SU-DHL-6 (cell line): ENCODE results near the gene SNED1.

ENCODE experiments used
- H2AFZ ChIP-seq: fragments of 200-600 bp; sonication (generic); 2 replicates; pipeline ENCODE4 v1.6.1; 2014; ENCODE audit warnings: low read depth, mild to moderate bottlenecking, moderate library complexity, mixed read lengths, antibody characterized with exemption, low read length; ENCODE audit not compliant: severe bottlenecking
- H3F3A ChIP-seq: fragments of 200-600 bp; shearing (Covaris generic); 2 replicates; pipeline ENCODE4 v1.6.0; 2016; ENCODE audit warnings: antibody characterized with exemption, mild to moderate bottlenecking; ENCODE audit not compliant: insufficient read depth
- H3K27ac ChIP-seq: fragments of 200-600 bp; sonication (generic); 2 replicates; pipeline ENCODE4 v1.5.1; 2016; ENCODE audit warnings: low read depth, mild to moderate bottlenecking, low read length, moderate library complexity, mixed read lengths
- H3K27me3 ChIP-seq: fragments of 200-600 bp; sonication (generic), shearing (Covaris generic); 2 replicates; pipeline ENCODE4 v1.6.0; 2014; ENCODE audit warnings: mild to moderate bottlenecking, low read length
- H3K36me3 ChIP-seq: fragments of 200-600 bp; sonication (generic); 2 replicates; pipeline ENCODE4 v1.6.1; 2014; ENCODE audit warnings: mild to moderate bottlenecking, low read length, mixed read lengths
- H3K4me2 ChIP-seq: fragments of 300-600, 200-600 bp; shearing (Covaris generic), sonication (generic); 2 replicates; pipeline ENCODE4 v1.6.0; 2014; ENCODE audit warnings: low read length, low read depth, mild to moderate bottlenecking; ENCODE audit not compliant: poor library complexity, severe bottlenecking
- H3K4me3 ChIP-seq: fragments of 200-600 bp; sonication (generic); 2 replicates; pipeline ENCODE4 v1.5.1; 2014; ENCODE audit warnings: antibody characterized with exemption, low read length, mild to moderate bottlenecking, mixed read lengths; ENCODE audit not compliant: insufficient read depth, poor library complexity, severe bottlenecking
- H3K79me2 ChIP-seq: fragments of 200-600 bp; sonication (generic); 2 replicates; pipeline ENCODE4 v1.6.1; 2014; ENCODE audit warnings: mild to moderate bottlenecking, low read length, moderate library complexity; ENCODE audit not compliant: insufficient read depth
- H3K9ac ChIP-seq: fragments of 200-600 bp; sonication (generic); 2 replicates; pipeline ENCODE4 v1.7.0; 2014; ENCODE audit warnings: mild to moderate bottlenecking, low read length
- H3K9me2 ChIP-seq: fragments of 200-600 bp; sonication (generic); replicated peaks from 2 replicates; pipeline ENCODE4 v1.6.1; 2014; ENCODE audit warnings: low read length; ENCODE audit not compliant: insufficient read depth
- H3K9me3 ChIP-seq: fragments of 200-600 bp; sonication (generic); 2 replicates; pipeline ENCODE4 v1.6.1; 2014; ENCODE audit warnings: low read length, mixed read lengths; ENCODE audit not compliant: insufficient read depth
- H4K20me1 ChIP-seq: fragments of 200-600 bp; sonication (generic); 2 replicates; pipeline ENCODE4 v1.6.1; 2014; ENCODE audit warnings: low read depth, mild to moderate bottlenecking, antibody characterized with exemption, low read length, moderate library complexity, mixed read lengths
- EZH2phosphoT487 ChIP-seq: fragments of 200-600 bp; sonication (generic), shearing (Covaris generic); conservative IDR thresholded peaks from 2 replicates; pipeline ENCODE4 v1.6.1; 2018; ENCODE audit warnings: mild to moderate bottlenecking, antibody characterized with exemption, low read length, moderate library complexity, mixed read lengths
- TF ChIP-seq, protein P1 (sequence below): fragments of 200-600 bp; sonication (generic); IDR thresholded peaks from one replicate; pipeline ENCODE4 v1.5.1; 2017; ENCODE audit warnings: antibody characterized with exemption, mild to moderate bottlenecking, low read length, moderate library complexity; ENCODE audit not compliant: insufficient read depth, poor library complexity, severe bottlenecking

The SNED1 gene

DNA sequence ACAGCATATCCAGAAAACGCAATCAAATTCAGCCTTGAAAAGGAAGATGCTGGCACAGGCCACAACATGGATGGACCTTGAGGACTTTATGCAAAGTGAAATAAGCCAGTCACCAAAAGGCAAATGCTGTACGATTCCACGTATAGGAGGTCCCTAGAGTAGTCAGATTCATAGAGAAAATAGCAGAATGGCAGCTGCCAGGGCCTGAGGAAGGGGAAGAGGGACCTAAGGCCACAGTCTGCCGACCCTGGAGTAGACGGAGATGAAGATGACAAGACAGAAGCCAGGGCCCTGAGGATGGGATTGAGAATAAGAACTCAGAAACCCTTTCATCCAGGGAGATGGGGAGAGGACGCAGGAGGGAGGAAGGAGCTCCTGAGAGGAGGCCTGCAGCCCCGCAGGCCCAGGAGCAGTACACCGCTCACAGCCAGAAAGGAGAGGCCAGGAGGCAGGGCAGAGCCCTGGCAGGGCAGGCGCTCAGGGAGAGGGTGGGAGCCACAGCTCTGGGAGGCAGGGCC, 111.7 kb downstream of the SNED1 start:
- H3K4me3 ChIP-seq, result no peak overlapping the region
- H3K4me2 ChIP-seq, result no peak overlapping the region
- no peak overlapping the region for H2AFZ ChIP-seq
- H3F3A ChIP-seq, result no peaks in the 10 kb centered on the region; the same call in 1 of the 2 replicates
- H3K9me2 ChIP-seq, result no peaks in the 10 kb centered on the region
- peaks cover 3% of the 10 kb centered on the region; the same call in 1 of the 2 replicates for H3K36me3 ChIP-seq
- no peaks in the 10 kb centered on the region for H4K20me1 ChIP-seq
- H3K79me2 ChIP-seq, result no peaks in the 10 kb centered on the region
- no peaks in the 10 kb centered on the region for H3K9me3 ChIP-seq
- no peaks in the 10 kb centered on the region for H3K27me3 ChIP-seq
- no peak overlapping the region for H3K9ac ChIP-seq
- no peak overlapping the region for H3K27ac ChIP-seq
- TF ChIP-seq, protein P1, sequence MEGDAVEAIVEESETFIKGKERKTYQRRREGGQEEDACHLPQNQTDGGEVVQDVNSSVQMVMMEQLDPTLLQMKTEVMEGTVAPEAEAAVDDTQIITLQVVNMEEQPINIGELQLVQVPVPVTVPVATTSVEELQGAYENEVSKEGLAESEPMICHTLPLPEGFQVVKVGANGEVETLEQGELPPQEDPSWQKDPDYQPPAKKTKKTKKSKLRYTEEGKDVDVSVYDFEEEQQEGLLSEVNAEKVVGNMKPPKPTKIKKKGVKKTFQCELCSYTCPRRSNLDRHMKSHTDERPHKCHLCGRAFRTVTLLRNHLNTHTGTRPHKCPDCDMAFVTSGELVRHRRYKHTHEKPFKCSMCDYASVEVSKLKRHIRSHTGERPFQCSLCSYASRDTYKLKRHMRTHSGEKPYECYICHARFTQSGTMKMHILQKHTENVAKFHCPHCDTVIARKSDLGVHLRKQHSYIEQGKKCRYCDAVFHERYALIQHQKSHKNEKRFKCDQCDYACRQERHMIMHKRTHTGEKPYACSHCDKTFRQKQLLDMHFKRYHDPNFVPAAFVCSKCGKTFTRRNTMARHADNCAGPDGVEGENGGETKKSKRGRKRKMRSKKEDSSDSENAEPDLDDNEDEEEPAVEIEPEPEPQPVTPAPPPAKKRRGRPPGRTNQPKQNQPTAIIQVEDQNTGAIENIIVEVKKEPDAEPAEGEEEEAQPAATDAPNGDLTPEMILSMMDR, result no peak
- TF ChIP-seq EZH2phosphoT487, result no peak

DNA sequence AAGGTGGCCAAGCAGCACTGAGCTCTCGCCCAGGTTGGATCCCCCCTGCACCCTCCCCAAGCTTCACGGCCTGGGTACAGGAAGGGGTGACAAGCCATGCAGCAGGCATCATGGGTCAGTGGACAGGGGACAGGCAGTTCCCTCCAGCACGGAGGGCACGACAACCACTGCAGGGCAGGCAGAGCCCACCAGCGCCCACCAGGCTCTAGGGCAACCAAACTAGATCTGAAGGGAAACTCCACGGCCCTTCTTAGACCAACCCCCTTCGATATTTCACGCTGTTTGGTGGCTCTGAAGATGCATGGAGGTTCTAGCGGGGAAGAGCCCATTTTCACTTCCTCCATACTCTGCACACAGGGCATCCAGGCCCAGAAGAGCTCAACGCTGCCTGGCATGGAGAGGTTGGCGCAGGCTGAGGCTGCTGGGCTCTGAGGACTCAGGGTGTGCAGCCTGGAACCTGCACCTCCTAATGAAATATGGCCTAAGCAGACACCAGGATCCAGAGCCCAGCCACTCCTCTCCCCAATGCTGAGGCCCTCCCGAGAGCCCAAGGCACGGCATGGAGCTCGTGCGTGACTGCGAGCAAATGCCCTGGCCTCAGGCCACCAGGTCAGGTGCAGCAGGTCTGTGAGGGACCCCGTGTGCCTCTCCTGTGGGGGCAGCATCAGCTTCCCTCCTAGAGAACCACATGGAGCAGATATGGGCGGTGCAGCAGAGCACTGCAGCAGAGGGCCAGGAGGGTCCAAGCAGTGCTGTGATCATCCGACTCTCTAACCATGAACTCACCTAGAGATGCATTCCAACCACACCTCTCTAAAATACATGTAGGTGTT, 112.4 kb downstream of the SNED1 start:
- no peak overlapping the region for H3K4me2 ChIP-seq
- no peak overlapping the region for H3K27ac ChIP-seq
- H3K27me3 ChIP-seq, result no peaks in the 10 kb centered on the region
- peaks cover 3% of the 10 kb centered on the region; the same call in 1 of the 2 replicates for H3K36me3 ChIP-seq
- H3K9ac ChIP-seq, result no peak overlapping the region
- H3K9me2 ChIP-seq, result no peaks in the 10 kb centered on the region
- no peaks in the 10 kb centered on the region for H4K20me1 ChIP-seq
- no peaks in the 10 kb centered on the region for H3F3A ChIP-seq
- H3K9me3 ChIP-seq, result no peaks in the 10 kb centered on the region
- TF ChIP-seq, protein P1, result no peak
- TF ChIP-seq EZH2phosphoT487, result no peak
- no peaks in the 10 kb centered on the region for H3K79me2 ChIP-seq
- H3K4me3 ChIP-seq, result no peak overlapping the region
- no peak overlapping the region for H2AFZ ChIP-seq

DNA sequence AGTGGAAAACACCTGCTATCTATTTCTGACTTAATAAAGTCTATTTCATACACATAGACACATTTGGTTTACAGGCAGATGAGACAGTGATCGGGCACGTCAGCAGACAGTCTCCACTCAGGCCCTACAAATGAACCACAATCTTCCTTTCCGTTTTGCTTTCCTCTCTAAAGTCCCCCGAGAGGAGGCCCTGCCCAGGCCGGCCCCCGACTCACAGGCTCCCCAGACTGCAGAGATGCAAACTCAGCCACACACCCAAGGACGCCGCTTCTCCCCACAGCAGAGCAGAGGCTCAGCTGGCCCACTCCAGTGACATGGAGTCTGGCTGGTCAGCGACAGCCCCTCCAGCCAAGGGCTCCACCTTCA, 113.0 kb downstream of the SNED1 start:
- no peak overlapping the region for H3K9ac ChIP-seq
- no peaks in the 10 kb centered on the region for H3K9me2 ChIP-seq
- no peaks in the 10 kb centered on the region for H3K79me2 ChIP-seq
- H3K4me3 ChIP-seq, result no peak overlapping the region
- no peaks in the 10 kb centered on the region for H3K9me3 ChIP-seq
- H3K27me3 ChIP-seq, result no peaks in the 10 kb centered on the region
- H3F3A ChIP-seq, result no peaks in the 10 kb centered on the region
- H2AFZ ChIP-seq, result no peak overlapping the region
- H3K36me3 ChIP-seq, result peaks cover 3% of the 10 kb centered on the region; the same call in 1 of the 2 replicates
- no peaks in the 10 kb centered on the region for H4K20me1 ChIP-seq
- TF ChIP-seq, protein P1, result no peak
- no peak for TF ChIP-seq EZH2phosphoT487
- no peak overlapping the region for H3K27ac ChIP-seq
- H3K4me2 ChIP-seq, result no peak overlapping the region
